Stimulated activated naive B cell treated with anti-CD40 and anti-IgM and Interleukin-4, amounts not matched to agents 10 μg/mL and 1 μg/mL and 100 μg/mL, for 72 hours (primary cell): ENCODE data around the gene SURF6.
"Not testable (repeated sequence)": the region's sequence is repeated elsewhere in the genome, so short reads cannot be mapped to it uniquely, and the experiment has no call there.

ENCODE experiments used
- ATAC-seq, 2 donors: fragments of 150-1000 bp; cut with Tn5 transposase; replicated peaks; 2 replicates each; pipeline ENCODE4 v1.10.0; 2021; ENCODE audit warnings: moderate library complexity in 1 of 2
- DNase-seq: peaks from one replicate; pipeline ENCODE4 v3.0.0; 2021
- H3K27ac Mint-ChIP-seq: one replicate; pipeline ENCODE4 v1.8.0; 2022; ENCODE audit warnings: mild to moderate bottlenecking, mixed read lengths
- H3K27me3 Mint-ChIP-seq, 2 donors: one replicate each; pipeline ENCODE4 v1.8.0; 2022; ENCODE audit warnings: mixed read lengths in 2 of 2
- H3K36me3 Mint-ChIP-seq, 2 donors: one replicate each; pipeline ENCODE4 v1.8.0; 2022; ENCODE audit warnings: mixed read lengths in 2 of 2, mild to moderate bottlenecking in 1 of 2
- H3K4me1 Mint-ChIP-seq, 2 donors: one replicate each; pipeline ENCODE4 v1.8.0; 2022; ENCODE audit warnings: mixed read lengths in 2 of 2, mild to moderate bottlenecking in 1 of 2
- H3K4me3 Mint-ChIP-seq, 2 donors: one replicate each; pipeline ENCODE4 v1.8.0; 2022; ENCODE audit warnings: mild to moderate bottlenecking in 2 of 2, mixed read lengths in 2 of 2, moderate library complexity in 1 of 2
- H3K9me3 Mint-ChIP-seq, 2 donors: one replicate each; pipeline ENCODE4 v1.8.0; 2022; ENCODE audit warnings: mixed read lengths in 2 of 2, mild to moderate bottlenecking in 1 of 2

SURF6 gene

GRCh38 chr9:133315997-133316396 lies 20.0 kb downstream of the SURF6 start:
- H3K4me3 Mint-ChIP-seq, result no peak overlapping the region
- peaks cover 0 to 1% of the 10 kb centered on the region in 2 donors for H3K9me3 Mint-ChIP-seq
- peaks cover 0 to 17% of the 10 kb centered on the region in 2 donors for H3K27me3 Mint-ChIP-seq
- H3K27ac Mint-ChIP-seq, result no peak overlapping the region
- ATAC-seq (no peak), DNase-seq (no peak)
- no peaks in the 10 kb centered on the region for H3K4me1 Mint-ChIP-seq
- no peaks in the 10 kb centered on the region for H3K36me3 Mint-ChIP-seq

GRCh38 chr9:133309608-133310007 lies 26.4 kb downstream of the SURF6 start:
- ATAC-seq (no peak), DNase-seq (no peak)
- H3K27me3 Mint-ChIP-seq, result peaks cover 22 to 40% of the 10 kb centered on the region in 2 donors
- H3K4me3 Mint-ChIP-seq, result no peak overlapping the region
- peaks cover 0 to 6% of the 10 kb centered on the region in 2 donors for H3K9me3 Mint-ChIP-seq
- H3K27ac Mint-ChIP-seq, result no peak overlapping the region
- no peaks in the 10 kb centered on the region for H3K36me3 Mint-ChIP-seq
- no peaks in the 10 kb centered on the region for H3K4me1 Mint-ChIP-seq

- no peak overlapping the region for H3K27ac Mint-ChIP-seq
- no peaks in the 10 kb centered on the region for H3K4me1 Mint-ChIP-seq
- H3K27me3 Mint-ChIP-seq, result peaks cover 22 to 41% of the 10 kb centered on the region in 2 donors
- no peaks in the 10 kb centered on the region for H3K36me3 Mint-ChIP-seq
- ATAC-seq (no peak), DNase-seq (no peak)
- peaks cover 0 to 6% of the 10 kb centered on the region in 2 donors for H3K9me3 Mint-ChIP-seq
- H3K4me3 Mint-ChIP-seq, result no peak overlapping the region
Measured at GRCh38 chr9:133307301-133307700, 28.7 kb downstream of the SURF6 start.

- H3K4me1 Mint-ChIP-seq, result no peaks in the 10 kb centered on the region
- peaks cover 0 to 6% of the 10 kb centered on the region in 2 donors for H3K9me3 Mint-ChIP-seq
- H3K36me3 Mint-ChIP-seq, result no peaks in the 10 kb centered on the region
- no peak for DNase-seq
- H3K27ac Mint-ChIP-seq, result no peak overlapping the region
- H3K27me3 Mint-ChIP-seq, result peaks cover 27 to 41% of the 10 kb centered on the region in 2 donors
- ATAC-seq, result no peak
- no peak overlapping the region for H3K4me3 Mint-ChIP-seq
Measured at GRCh38 chr9:133306242-133307204, 29.5 kb downstream of the SURF6 start.

GRCh38 chr9:133305731-133306130 lies 30.3 kb downstream of the SURF6 start:
- peaks cover 27 to 41% of the 10 kb centered on the region in 2 donors for H3K27me3 Mint-ChIP-seq
- H3K4me1 Mint-ChIP-seq, result no peaks in the 10 kb centered on the region
- H3K27ac Mint-ChIP-seq, result no peak overlapping the region
- ATAC-seq (no peak), DNase-seq (no peak)
- peaks cover 0 to 6% of the 10 kb centered on the region in 2 donors for H3K9me3 Mint-ChIP-seq
- no peaks in the 10 kb centered on the region for H3K36me3 Mint-ChIP-seq
- H3K4me3 Mint-ChIP-seq, result no peak overlapping the region

GRCh38 chr9:133304477-133305377 lies 31.3 kb downstream of the SURF6 start:
- Mint-ChIP-seq H3K9me3 (peaks cover 0 to 4% of the 10 kb centered on the region in 2 donors), H3K36me3 (no peaks in the 10 kb centered on the region), H3K27ac (no peak overlapping the region), H3K27me3 (peaks cover 25 to 37% of the 10 kb centered on the region in 2 donors), H3K4me3 (no peak overlapping the region), H3K4me1 (no peaks in the 10 kb centered on the region)
- no peak for DNase-seq
- no peak for ATAC-seq

GRCh38 chr9:133304158-133304470 lies 31.9 kb downstream of the SURF6 start:
- no peak overlapping the region for H3K4me3 Mint-ChIP-seq
- no peaks in the 10 kb centered on the region for H3K36me3 Mint-ChIP-seq
- DNase-seq (no peak), ATAC-seq (no peak)
- H3K9me3 Mint-ChIP-seq, result no peaks in the 10 kb centered on the region
- no peak overlapping the region for H3K27ac Mint-ChIP-seq
- H3K27me3 Mint-ChIP-seq, result peaks cover 24 to 36% of the 10 kb centered on the region in 2 donors
- no peaks in the 10 kb centered on the region for H3K4me1 Mint-ChIP-seq

- H3K27me3 Mint-ChIP-seq, result peaks cover 21 to 34% of the 10 kb centered on the region in 2 donors
- ATAC-seq (no peak), DNase-seq (no peak)
- no peak overlapping the region for H3K4me3 Mint-ChIP-seq
- H3K4me1 Mint-ChIP-seq, result no peaks in the 10 kb centered on the region
- no peak overlapping the region for H3K27ac Mint-ChIP-seq
- H3K9me3 Mint-ChIP-seq, result no peaks in the 10 kb centered on the region
- no peaks in the 10 kb centered on the region for H3K36me3 Mint-ChIP-seq
Measured at GRCh38 chr9:133303266-133304157, 32.5 kb downstream of the SURF6 start.

- no peaks in the 10 kb centered on the region for H3K9me3 Mint-ChIP-seq
Measured at GRCh38 chr9:133301253-133302230, 34.4 kb downstream of the SURF6 start.

GRCh38 chr9:133299996-133300395 lies 36.0 kb downstream of the SURF6 start:
- DNase-seq, H3K9me3 Mint-ChIP-seq, ATAC-seq, H3K27ac Mint-ChIP-seq, H3K4me1 Mint-ChIP-seq, H3K4me3 Mint-ChIP-seq, H3K36me3 Mint-ChIP-seq: not testable (repeated sequence)
- peaks cover 20 to 29% of the 10 kb centered on the region in 2 donors for H3K27me3 Mint-ChIP-seq

More at GRCh38 chr9:133301253-133302230, 34.4 kb downstream of the SURF6 start:
- no peak for ATAC-seq
- Mint-ChIP-seq H3K36me3 (no peaks in the 10 kb centered on the region), H3K27me3 (peaks cover 20 to 39% of the 10 kb centered on the region in 2 donors), H3K4me3 (no peak overlapping the region), H3K4me1 (no peaks in the 10 kb centered on the region), H3K27ac (no peak overlapping the region)
- DNase-seq, result no peak

GRCh38 chr9:133294257-133294656 lies 41.7 kb downstream of the SURF6 start:
- no peak overlapping the region for H3K4me3 Mint-ChIP-seq
- no peak overlapping the region for H3K27ac Mint-ChIP-seq
- H3K4me1 Mint-ChIP-seq, result no peaks in the 10 kb centered on the region
- ATAC-seq (no peak), DNase-seq (no peak)
- H3K9me3 Mint-ChIP-seq, result peaks cover 10 to 28% of the 10 kb centered on the region in 2 donors
- H3K27me3 Mint-ChIP-seq, result peaks cover 27 to 60% of the 10 kb centered on the region in 2 donors
- peaks cover 0 to 7% of the 10 kb centered on the region in 2 donors for H3K36me3 Mint-ChIP-seq

- no peak overlapping the region for H3K4me3 Mint-ChIP-seq
- H3K27ac Mint-ChIP-seq, result no peak overlapping the region
- no peaks in the 10 kb centered on the region for H3K4me1 Mint-ChIP-seq
- ATAC-seq (no peak), DNase-seq (no peak)
- peaks cover 17 to 41% of the 10 kb centered on the region in 2 donors for H3K27me3 Mint-ChIP-seq
- H3K9me3 Mint-ChIP-seq, result peaks cover 11 to 28% of the 10 kb centered on the region in 2 donors
- H3K36me3 Mint-ChIP-seq, result peaks cover 0 to 7% of the 10 kb centered on the region in 2 donors
Measured at GRCh38 chr9:133290751-133291302, 45.2 kb downstream of the SURF6 start.
